GM12892 (cell line): Measurements from ENCODE around the gene TIAM1.

Experiments
- POLR2A ChIP-seq: IDR thresholded peaks from 2 replicates; pipeline ENCODE4 v1.6.1; 2011; ENCODE audit warnings: low read depth, low read length, control low read depth
- POLR2AphosphoS5 ChIP-seq: IDR thresholded peaks from 2 replicates; pipeline ENCODE4 v1.6.1; 2011; ENCODE audit warnings: low read depth, low read length, control low read depth

- TF ChIP-seq POLR2A (no peak), POLR2AphosphoS5 (no peak)
Measured at GRCh38 chr21:31293986-31294385, 50.1 kb downstream of the TIAM1 start.
